ENCODE measurements around the gene JPT2. TPM values are rescaled to one million over a fixed set of nuclear protein-coding genes. Genes with fewer than 3 reads are reported as not detected.

Gene JPT2
- total RNA-seq, 2 donors from 2014 or later: 15.5 to 24.4 TPM

GRCh38 chr16:1650131-1650530 is 27.9 kb upstream of the JPT2 start:
- no peaks in the 10 kb centered on the region for H3K9me3 ChIP-seq
- 84 to 92% methylated on average over 4 of the region's 4 CpGs for WGBS, 2 donors
- H3K36me3 ChIP-seq (replicated peaks in 1 of 2; ENCODE audit: insufficient read depth in 1 of 2, low read depth in 2 of 2): peaks cover 0 to 11% of the 10 kb centered on the region in 2 donors
- ATAC-seq: no peak
- no peak overlapping the region for H3K27ac ChIP-seq
- no peaks in the 10 kb centered on the region for H3K27me3 ChIP-seq
- H3K4me1 ChIP-seq: no peaks in the 10 kb centered on the region
- intact Hi-C loops (cut with DNase I): no loop called here
- TF ChIP-seq CTCF (IDR thresholded peaks at IDR 0.05) (no peak), POLR2A (IDR thresholded peaks at IDR 0.05) (no peak)
- no peak overlapping the region for H3K4me3 ChIP-seq
- DNase-seq: no peak

GRCh38 chr16:1651094-1651973 is 26.7 kb upstream of the JPT2 start:
- Histone ChIP-seq H3K9me3 (no peaks in the 10 kb centered on the region), H3K4me1 (no peaks in the 10 kb centered on the region), H3K27ac (no peak overlapping the region), H3K27me3 (no peaks in the 10 kb centered on the region), H3K36me3 (replicated peaks in 1 of 2; ENCODE audit: insufficient read depth in 1 of 2, low read depth in 2 of 2) (peaks cover 0 to 17% of the 10 kb centered on the region in 2 donors), H3K4me3 (no peak overlapping the region)
- no peak for TF ChIP-seq POLR2A (IDR thresholded peaks at IDR 0.05)
- no peak for TF ChIP-seq CTCF (IDR thresholded peaks at IDR 0.05)
- intact Hi-C loops (cut with DNase I): no loop called here
- ATAC-seq (peak; percentile 21), DNase-seq (no peak)
- WGBS, 2 donors: 89 to 90% methylated on average over 12 of the region's 12 CpGs

GRCh38 chr16:1651974-1652312 is 26.1 kb upstream of the JPT2 start:
- no peak for TF ChIP-seq POLR2A (IDR thresholded peaks at IDR 0.05)
- TF ChIP-seq CTCF (IDR thresholded peaks at IDR 0.05): no peak
- ATAC-seq: no peak
- no peak for DNase-seq

GRCh38 chr16:1653023-1653422 is 25.1 kb upstream of the JPT2 start:
- Histone ChIP-seq H3K4me1 (no peaks in the 10 kb centered on the region), H3K27ac (no peak overlapping the region), H3K9me3 (no peaks in the 10 kb centered on the region), H3K4me3 (no peak overlapping the region), H3K27me3 (no peaks in the 10 kb centered on the region), H3K36me3 (replicated peaks in 1 of 2; ENCODE audit: insufficient read depth in 1 of 2, low read depth in 2 of 2) (peaks cover 0 to 19% of the 10 kb centered on the region in 2 donors)
- WGBS, 2 donors: 97 to 98% methylated on average over 8 to 15 of the region's 15 CpGs
- DNase-seq (no peak), ATAC-seq (no peak)
- intact Hi-C loops (cut with DNase I): no loop called here
- TF ChIP-seq CTCF (IDR thresholded peaks at IDR 0.05) (no peak), POLR2A (IDR thresholded peaks at IDR 0.05) (no peak)

More at GRCh38 chr16:1651974-1652312, 26.1 kb upstream of the JPT2 start:
- Histone ChIP-seq H3K27ac (no peak overlapping the region), H3K9me3 (no peaks in the 10 kb centered on the region), H3K36me3 (replicated peaks in 1 of 2; ENCODE audit: insufficient read depth in 1 of 2, low read depth in 2 of 2) (peaks cover 0 to 17% of the 10 kb centered on the region in 2 donors), H3K4me3 (no peak overlapping the region), H3K27me3 (no peaks in the 10 kb centered on the region), H3K4me1 (no peaks in the 10 kb centered on the region)
- intact Hi-C loops (cut with DNase I): no loop called here
- WGBS, 2 donors: 83 to 93% methylated on average over 1 of the region's 1 CpG

All from body of pancreas (tissue), 4 donors.